HG02970 (cell line): ENCODE results near the gene TMEM39A.

Experiments used
- ATAC-seq: cut with Tn5 transposase; IDR thresholded peaks from one replicate; pipeline ENCODE4 v1.9.1; 2021; ENCODE audit warnings: mild to moderate bottlenecking, moderate library complexity, moderate number of reproducible peaks; ENCODE audit not compliant: unreplicated experiment, low FRiP score

The TMEM39A gene

GRCh38 chr3:119401503-119402440, 61.6 kb downstream of the TMEM39A start:
- no peak for ATAC-seq

GRCh38 chr3:119401069-119401468, 62.3 kb downstream of the TMEM39A start:
- ATAC-seq = no peak

- no peak for ATAC-seq
Observed at GRCh38 chr3:119400466-119400865, 62.9 kb downstream of the TMEM39A start.

GRCh38 chr3:119396870-119397269, 66.5 kb downstream of the TMEM39A start:
- ATAC-seq = no peak

- no peak for ATAC-seq
Observed at GRCh38 chr3:119395923-119396358, 67.5 kb downstream of the TMEM39A start.

GRCh38 chr3:119388577-119388976, 74.8 kb downstream of the TMEM39A start:
- ATAC-seq = no peak

GRCh38 chr3:119382134-119382533, 81.3 kb downstream of the TMEM39A start:
- no peak for ATAC-seq

- no peak for ATAC-seq
Observed at GRCh38 chr3:119380697-119381096, 82.7 kb downstream of the TMEM39A start.
